Right lobe of liver (tissue), 4 donors: ENCODE data around the gene MYRIP.

Source experiments
- POLR2A ChIP-seq: fragments of 450-650 bp; IDR thresholded peaks from one replicate; pipeline ENCODE4 v1.6.1; 2017; ENCODE audit warnings: antibody characterized with exemption, mild to moderate bottlenecking
- TF ChIP-seq, protein P1 (sequence below), 4 donors: fragments of 200-600 bp in 3 of 4; fragments of 450-650 bp in 1 of 4; IDR thresholded peaks; one replicate each; pipeline versions ENCODE4 v1.5.1 to v1.8.0; 2016 to 2022; ENCODE audit warnings: antibody characterized with exemption in 4 of 4, mild to moderate bottlenecking in 2 of 4
- donor health status: DM: no; HTN: no; CAD: no.
- donor health status: DM: no; HTN: no; CAD: no.
- donor health status: DM: no; HTN: yes; CAD: no.

DNA sequence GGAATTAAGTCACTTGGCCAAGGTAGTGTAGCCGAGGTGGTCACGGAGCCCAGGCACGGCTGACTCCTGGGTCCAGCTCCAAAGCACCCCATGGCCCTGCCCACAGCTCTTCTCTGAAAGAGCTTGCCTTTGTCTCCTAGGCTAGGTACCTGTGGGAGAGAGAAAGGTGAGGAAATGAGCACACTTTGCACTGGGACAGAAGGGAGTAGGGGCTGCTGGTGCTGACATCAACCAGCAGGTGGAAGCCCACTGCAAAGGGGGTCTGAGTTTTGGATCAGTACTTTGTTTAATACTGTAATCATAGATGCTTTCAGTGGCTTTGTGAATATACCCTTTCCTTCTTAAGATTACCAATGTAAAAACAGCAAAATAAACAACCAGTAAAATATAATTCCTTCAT lies 371.8 kb downstream of the MYRIP start:
- TF ChIP-seq, protein P1, sequence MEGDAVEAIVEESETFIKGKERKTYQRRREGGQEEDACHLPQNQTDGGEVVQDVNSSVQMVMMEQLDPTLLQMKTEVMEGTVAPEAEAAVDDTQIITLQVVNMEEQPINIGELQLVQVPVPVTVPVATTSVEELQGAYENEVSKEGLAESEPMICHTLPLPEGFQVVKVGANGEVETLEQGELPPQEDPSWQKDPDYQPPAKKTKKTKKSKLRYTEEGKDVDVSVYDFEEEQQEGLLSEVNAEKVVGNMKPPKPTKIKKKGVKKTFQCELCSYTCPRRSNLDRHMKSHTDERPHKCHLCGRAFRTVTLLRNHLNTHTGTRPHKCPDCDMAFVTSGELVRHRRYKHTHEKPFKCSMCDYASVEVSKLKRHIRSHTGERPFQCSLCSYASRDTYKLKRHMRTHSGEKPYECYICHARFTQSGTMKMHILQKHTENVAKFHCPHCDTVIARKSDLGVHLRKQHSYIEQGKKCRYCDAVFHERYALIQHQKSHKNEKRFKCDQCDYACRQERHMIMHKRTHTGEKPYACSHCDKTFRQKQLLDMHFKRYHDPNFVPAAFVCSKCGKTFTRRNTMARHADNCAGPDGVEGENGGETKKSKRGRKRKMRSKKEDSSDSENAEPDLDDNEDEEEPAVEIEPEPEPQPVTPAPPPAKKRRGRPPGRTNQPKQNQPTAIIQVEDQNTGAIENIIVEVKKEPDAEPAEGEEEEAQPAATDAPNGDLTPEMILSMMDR (IDR thresholded peaks at IDR 0.05): no peak
- no peak for TF ChIP-seq POLR2A
